Skin epidermis (tissue), 12 donors: ENCODE data around the gene WRAP73.
"Not testable (repeated sequence)": the region's sequence is repeated elsewhere in the genome, so short reads cannot be mapped to it uniquely, and the experiment has no call there.

Experiments used
- H3K27ac ChIP-seq, 21 experiments: fragments of 200-600 bp; sonication (generic) in 11 of 21; one replicate each; pipeline ENCODE4 v1.5.0; 2020; ENCODE audit warnings: mild to moderate bottlenecking in 3 of 21, inconsistent platforms in 2 of 21, moderate library complexity in 2 of 21
- H3K4me3 ChIP-seq, 7 experiments: fragments of 200-600 bp; sonication (generic) in 2 of 7; one replicate each; pipeline ENCODE4 v1.5.0; 2020; ENCODE audit warnings: inconsistent platforms in 2 of 7, mild to moderate bottlenecking in 2 of 7, moderate library complexity in 1 of 7

Gene WRAP73

DNA sequence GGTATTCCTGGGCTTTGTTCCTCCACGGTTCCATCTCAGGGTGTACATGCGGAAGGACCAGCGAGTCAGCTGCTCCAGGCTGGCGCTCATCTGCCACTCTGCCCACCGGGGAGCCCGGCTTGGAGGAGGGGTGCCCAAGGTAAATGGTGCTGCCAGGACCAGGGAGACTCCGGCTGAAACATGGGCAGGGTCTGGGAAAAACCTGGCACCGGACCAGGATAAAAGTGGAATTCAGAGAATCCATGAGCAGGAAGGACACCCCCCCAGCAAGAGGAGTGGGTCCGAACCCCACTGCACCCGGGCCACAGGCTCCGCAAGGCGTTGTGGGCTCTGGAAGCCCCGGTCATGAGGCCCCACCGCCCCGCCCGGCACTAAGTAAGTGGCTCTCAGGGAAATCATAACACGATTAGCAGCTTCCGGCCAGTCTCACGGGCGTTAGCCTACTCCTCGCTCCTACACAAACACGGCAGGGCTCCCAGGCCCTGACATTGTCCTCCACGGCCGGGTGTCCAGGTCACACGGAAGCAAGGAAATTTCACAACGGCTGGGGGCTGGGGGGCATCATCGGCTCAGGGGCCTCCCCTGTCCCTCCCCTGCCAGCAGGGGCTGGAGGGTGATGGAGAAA is 59.7 kb downstream of the WRAP73 start:
- H3K27ac ChIP-seq, result no peak overlapping the region

DNA sequence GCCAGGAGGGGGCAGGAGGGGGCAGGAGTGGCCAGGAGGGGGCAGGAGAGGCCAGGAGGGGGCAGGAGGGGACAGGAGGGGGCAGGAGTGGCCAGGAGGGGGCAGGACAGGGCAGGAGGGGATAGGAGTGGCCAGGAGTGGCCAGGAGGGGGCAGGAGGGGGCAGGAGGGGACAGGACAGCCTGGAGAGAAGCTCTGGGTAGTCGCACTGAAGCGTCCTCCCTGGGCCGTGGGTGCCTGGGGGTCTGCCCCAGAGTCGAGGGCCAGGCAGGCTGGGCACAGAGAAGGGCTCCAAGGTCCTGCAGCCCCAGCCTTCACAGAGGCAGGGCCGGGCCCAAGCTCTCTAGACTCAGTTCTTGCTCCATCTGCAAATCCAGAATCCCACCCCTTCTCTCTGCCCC is 61.5 kb downstream of the WRAP73 start:
- no peak overlapping the region for H3K4me3 ChIP-seq
- H3K27ac ChIP-seq, result no peak overlapping the region

More for the DNA sequence above, 59.7 kb downstream of the WRAP73 start:
- H3K4me3 ChIP-seq, result no peak overlapping the region

GRCh38 chr1:3586986-3587759 is 62.7 kb downstream of the WRAP73 start:
- H3K27ac ChIP-seq, result no peak overlapping the region

GRCh38 chr1:3585940-3586568 is 63.8 kb downstream of the WRAP73 start:
- Histone ChIP-seq H3K4me3 (no peak overlapping the region), H3K27ac (no peak overlapping the region)

More at GRCh38 chr1:3586986-3587759, 62.7 kb downstream of the WRAP73 start:
- no peak overlapping the region for H3K4me3 ChIP-seq

DNA sequence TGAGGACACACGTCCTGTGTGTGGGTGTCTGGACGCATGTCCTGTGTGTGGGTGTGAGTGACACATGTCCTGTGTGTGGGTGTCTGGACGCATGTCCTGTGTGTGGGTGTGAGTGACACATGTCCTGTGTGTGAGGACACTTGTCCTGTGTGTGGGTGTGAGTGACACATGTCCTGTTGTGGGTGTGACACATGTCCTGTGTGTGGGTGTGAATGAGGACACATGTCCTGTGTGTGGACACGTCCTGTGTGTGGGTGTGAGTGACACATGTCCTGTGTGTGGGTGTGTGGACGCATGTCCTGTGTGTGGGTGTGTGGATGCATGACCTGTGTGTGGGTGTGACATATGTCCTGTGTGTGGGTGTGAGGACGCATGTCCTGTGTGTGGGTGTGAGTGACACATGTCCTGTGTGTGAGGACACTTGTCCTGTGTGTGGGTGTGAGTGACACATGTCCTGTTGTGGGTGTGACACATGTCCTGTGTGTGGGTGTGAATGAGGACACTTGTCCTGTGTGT is 64.5 kb downstream of the WRAP73 start:
- not testable (repeated sequence) for H3K4me3 ChIP-seq

GRCh38 chr1:3584915-3585314 is 65.0 kb downstream of the WRAP73 start:
- no peak overlapping the region for H3K4me3 ChIP-seq

More for the DNA sequence above, 64.5 kb downstream of the WRAP73 start:
- H3K27ac ChIP-seq, result not testable (repeated sequence)

GRCh38 chr1:3583751-3584150 is 66.2 kb downstream of the WRAP73 start:
- H3K4me3 ChIP-seq, H3K27ac ChIP-seq: not testable (repeated sequence)

More at GRCh38 chr1:3584915-3585314, 65.0 kb downstream of the WRAP73 start:
- no peak overlapping the region for H3K27ac ChIP-seq

DNA sequence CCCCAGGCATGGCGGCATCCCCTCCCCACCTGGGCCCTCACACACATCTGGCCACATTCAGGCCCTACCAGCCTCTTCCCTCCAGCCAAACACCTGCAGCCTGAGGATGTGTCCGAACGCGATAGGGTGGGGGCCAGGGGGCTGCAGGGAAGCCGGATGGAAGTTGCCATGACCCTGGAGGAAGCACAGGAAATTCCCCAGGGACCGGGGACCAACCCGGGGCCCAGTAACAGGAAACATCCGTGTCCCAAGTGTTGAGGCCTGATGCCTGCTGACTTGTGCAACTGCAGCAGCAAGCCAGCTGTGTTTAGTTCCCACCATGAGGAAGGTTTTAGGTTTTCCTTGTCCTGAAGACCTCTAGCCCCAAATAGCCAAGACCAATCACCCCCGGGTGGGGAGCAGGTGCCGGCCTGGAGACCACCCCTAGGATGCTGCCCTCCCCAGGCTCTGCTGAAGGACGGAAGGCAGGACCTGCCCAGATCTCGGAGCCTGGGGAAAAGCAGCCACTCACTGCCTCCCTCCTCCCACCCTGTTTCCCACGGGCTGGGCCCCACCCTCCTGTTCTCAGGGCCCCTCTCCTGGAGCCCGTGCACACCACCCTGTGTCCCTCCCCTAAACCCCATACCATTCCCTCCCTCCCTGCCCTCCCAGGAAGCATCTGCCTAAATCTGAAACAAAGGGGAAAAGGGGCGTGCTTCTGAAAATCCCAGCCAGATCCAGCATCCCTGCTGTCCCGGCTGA is 68.4 kb downstream of the WRAP73 start:
- no peak overlapping the region for H3K4me3 ChIP-seq
- H3K27ac ChIP-seq, result no peak overlapping the region
